Activated T-cell treated with anti-CD3 and anti-CD28 coated beads, Interleukin-2, amount 50 U/mL, for 72 hours (primary cell): ENCODE data around the gene PCAT7. TPM values are rescaled to one million over a fixed set of nuclear protein-coding genes. Genes with fewer than 3 reads are reported as not detected.

Source experiments
- total RNA-seq, 2 donors: library from RNA; stranded (reverse); gene quantifications; one replicate each; pipeline ENCODE4 v1.2.3, GENCODE V29; 2022

The PCAT7 gene
- total RNA-seq, 2 donors from 2014 or later: not detected

Other genes starting within 250 kb of the PCAT7 start
- gene NUTM2F, start 226.4 kb upstream of the PCAT7 start, total RNA-seq: not detected
- gene FBP2, start 38.7 kb downstream of the PCAT7 start, total RNA-seq: not detected
- 1 to 10 TPM; 1.3 to 3.3 TPM for gene FBP1, start 84.4 kb downstream of the PCAT7 start, total RNA-seq
- gene AOPEP, start 171.6 kb downstream of the PCAT7 start, total RNA-seq: 10 to 100 TPM in 1 of 2 donors, 1 to 10 TPM in 1; 9.0 to 13.2 TPM